Progenitor cell of endocrine pancreas (in vitro differentiated cells): ENCODE data around the gene SDF4. TPM values are rescaled to one million over a fixed set of nuclear protein-coding genes. Genes with fewer than 3 reads are reported as not detected.

Experiments used
- DNase-seq: peaks from one replicate; pipeline ENCODE4 v3.0.0; 2021; ENCODE audit warnings: low spot score; ENCODE audit not compliant: unreplicated experiment
- H3K27ac Mint-ChIP-seq: 2 replicates; pipeline ENCODE4 v1.8.0; 2021; ENCODE audit warnings: mild to moderate bottlenecking, moderate library complexity, mixed read lengths
- H3K27me3 Mint-ChIP-seq: 2 replicates; pipeline ENCODE4 v1.8.0; 2021; ENCODE audit warnings: mixed read lengths
- H3K36me3 Mint-ChIP-seq: 2 replicates; pipeline ENCODE4 v1.8.0; 2022; ENCODE audit warnings: mixed read lengths; ENCODE audit not compliant: insufficient read depth
- H3K4me1 Mint-ChIP-seq: 2 replicates; pipeline ENCODE4 v1.8.0; 2021; ENCODE audit warnings: low read depth, mixed read lengths
- H3K4me3 Mint-ChIP-seq: 2 replicates; pipeline ENCODE4 v1.8.0; 2021; ENCODE audit warnings: low read depth, mild to moderate bottlenecking, moderate library complexity, mixed read lengths
- H3K9me3 Mint-ChIP-seq: 2 replicates; pipeline ENCODE4 v1.8.0; 2021; ENCODE audit warnings: low read depth, mixed read lengths
- CTCF ChIP-seq: fragments of 200-600 bp; sonication (generic); IDR thresholded peaks from one replicate; pipeline ENCODE4 v1.5.0; 2021; ENCODE audit warnings: antibody characterized with exemption, mild to moderate bottlenecking; ENCODE audit not compliant: unreplicated experiment
- total RNA-seq: library from RNA; stranded (reverse); gene quantifications from 2 replicates; pipeline ENCODE4 v1.2.1, GENCODE V29; 2021

Gene SDF4
- total RNA-seq, 1 donor from 2014 or later = 107 TPM

GRCh38 chr1:1194723-1195122 is 37.1 kb downstream of the SDF4 start:
- Mint-ChIP-seq H3K4me3 (no peak overlapping the region), H3K27me3 (peaks cover 2% of the 10 kb centered on the region), H3K9me3 (peaks cover 15% of the 10 kb centered on the region), H3K27ac (no peak overlapping the region), H3K4me1 (no peaks in the 10 kb centered on the region), H3K36me3 (peaks cover 24% of the 10 kb centered on the region)
- no peak for DNase-seq
- no peak for TF ChIP-seq CTCF

- no peak for DNase-seq
- Mint-ChIP-seq H3K27ac (no peak overlapping the region), H3K27me3 (peaks cover 2% of the 10 kb centered on the region), H3K4me3 (no peak overlapping the region), H3K4me1 (no peaks in the 10 kb centered on the region), H3K9me3 (peaks cover 15% of the 10 kb centered on the region), H3K36me3 (peaks cover 24% of the 10 kb centered on the region)
- TF ChIP-seq CTCF = no peak
Observed at GRCh38 chr1:1191734-1192133, 40.1 kb downstream of the SDF4 start.

GRCh38 chr1:1189111-1189510 is 42.7 kb downstream of the SDF4 start:
- no peak overlapping the region for H3K27ac Mint-ChIP-seq

GRCh38 chr1:1187938-1188337 is 43.9 kb downstream of the SDF4 start:
- peaks cover 17% of the 10 kb centered on the region for H3K36me3 Mint-ChIP-seq
- H3K27me3 Mint-ChIP-seq = peaks cover 2% of the 10 kb centered on the region
- H3K9me3 Mint-ChIP-seq = peaks cover 6% of the 10 kb centered on the region
- H3K4me3 Mint-ChIP-seq = no peak overlapping the region
- DNase-seq = no peak
- no peak for TF ChIP-seq CTCF
- H3K27ac Mint-ChIP-seq = no peak overlapping the region
- H3K4me1 Mint-ChIP-seq = no peaks in the 10 kb centered on the region

More at GRCh38 chr1:1189111-1189510, 42.7 kb downstream of the SDF4 start:
- Mint-ChIP-seq H3K4me3 (no peak overlapping the region), H3K9me3 (peaks cover 6% of the 10 kb centered on the region), H3K27me3 (peaks cover 2% of the 10 kb centered on the region), H3K4me1 (no peaks in the 10 kb centered on the region), H3K36me3 (peaks cover 17% of the 10 kb centered on the region)
- no peak for DNase-seq
- TF ChIP-seq CTCF = no peak

- peaks cover 6% of the 10 kb centered on the region for H3K36me3 Mint-ChIP-seq
- DNase-seq = no peak
- H3K27ac Mint-ChIP-seq = no peak overlapping the region
- H3K4me3 Mint-ChIP-seq = no peak overlapping the region
- H3K9me3 Mint-ChIP-seq = no peaks in the 10 kb centered on the region
- H3K4me1 Mint-ChIP-seq = no peaks in the 10 kb centered on the region
- TF ChIP-seq CTCF = no peak
- H3K27me3 Mint-ChIP-seq = peaks cover 2% of the 10 kb centered on the region
Observed at GRCh38 chr1:1185101-1185765, 46.6 kb downstream of the SDF4 start.
